Heart right ventricle (tissue), 16 donors: ENCODE results near the gene HORMAD1. TPM values are rescaled to one million over a fixed set of nuclear protein-coding genes. Genes with fewer than 3 reads are reported as not detected.
"Not testable (repeated sequence)": the region's sequence is repeated elsewhere in the genome, so short reads cannot be mapped to it uniquely, and the experiment has no call there.

ENCODE experiments used
- ATAC-seq, 8 donors: fragments of 200-7000 bp; cut with Tn5 transposase; one replicate each; pipeline ENCODE4 v1.9.1; 2020; ENCODE audit warnings: mild to moderate bottlenecking in 8 of 8, moderate library complexity in 8 of 8, moderate number of reproducible peaks in 1 of 8
- DNase-seq, 2 donors: peaks; one replicate each; pipeline ENCODE4 v3.0.0-alpha.2; 2020
- H3K27ac ChIP-seq, 10 donors: fragments of 200-600 bp; sonication (generic) in 2 of 10; one replicate each; pipeline versions ENCODE4 v1.5.0 to v1.8.0; 2020 to 2022; ENCODE audit warnings: mild to moderate bottlenecking in 3 of 10
- H3K27me3 ChIP-seq, 7 donors: fragments of 200-600 bp; one replicate each; pipeline ENCODE4 v1.8.0; 2021 to 2022; ENCODE audit warnings: mild to moderate bottlenecking in 2 of 7
- H3K36me3 ChIP-seq, 9 donors: fragments of 200-600 bp; sonication (generic) in 1 of 9; one replicate each; pipeline versions ENCODE4 v1.5.0 to v1.8.0; 2020 to 2022; ENCODE audit warnings: mild to moderate bottlenecking in 2 of 9
- H3K4me1 ChIP-seq, 9 donors: fragments of 200-600 bp; sonication (generic) in 1 of 9; one replicate each; pipeline versions ENCODE4 v1.5.0 to v1.8.0; 2020 to 2022; ENCODE audit warnings: mild to moderate bottlenecking in 4 of 9
- H3K4me3 ChIP-seq, 10 donors: fragments of 200-600 bp; sonication (generic) in 2 of 10; one replicate each; pipeline versions ENCODE4 v1.5.0 to v1.8.0; 2020 to 2022; ENCODE audit warnings: mild to moderate bottlenecking in 7 of 10, moderate library complexity in 2 of 10
- H3K9me3 ChIP-seq, 11 donors: fragments of 200-600 bp in 10 of 11; sonication (generic) in 2 of 11; one replicate each; pipeline versions ENCODE4 v1.5.0 to v1.8.0; 2013 to 2022; ENCODE audit warnings: mild to moderate bottlenecking in 2 of 11, control low read depth in 1 of 11, moderate library complexity in 1 of 11
- WGBS, 2 donors: extraction: QIAGEN DNeasy Blood & Tissue Kit; methylation state at CpG; one replicate each; pipeline ENCODE4 v1.1.7; 2013; ENCODE audit warnings: inconsistent platforms in 1 of 2; 5-methylcytosine and 5-hydroxymethylcytosine counted together
- intact Hi-C, 10 donors: fragments of 100-400 bp; cut with DNase I; formaldehyde crosslinking; loops; one replicate each; pipeline versions ENCODE4 v1.11.1 to v1.14.2; 2022
- long read RNA-seq, 3 donors: library from polyadenylated mRNA; unstranded; transcript quantifications; one replicate each; pipeline ENCODE4 v2.0.0, GENCODE V29; 2020 to 2021
- polyA plus RNA-seq, 2 donors: library from polyadenylated mRNA; stranded (reverse); fragments of 200-250 nt; gene quantifications; one replicate each; pipeline ENCODE4 v1.2.3, GENCODE V29; 2013
- total RNA-seq, 10 donors: library from RNA; stranded (reverse); fragmentation: NEBNext Ultra II Directional in 3 of 10; extraction: Animal tissue kit (Norgen Biotek cat#: 25700) in 3 of 10; gene quantifications; one replicate each; pipeline versions ENCODE4 v1.2.1 to v1.2.4, GENCODE V29; 2021 to 2023
- TF ChIP-seq, protein P1 (sequence below), 9 donors: fragments of 200-600 bp; sonication (generic) in 2 of 9; IDR thresholded peaks; one replicate each; pipeline versions ENCODE4 v1.5.0 to v1.8.0; 2021 to 2022; ENCODE audit warnings: antibody characterized with exemption in 9 of 9, mild to moderate bottlenecking in 5 of 9, moderate library complexity in 1 of 9
- donor health status: Arrhythmogenic right ventricular cardiomyopathy.
- donor health status: ischemic (EF 13 %, LVEDD 7.1; RV severe dilation, severe dysfunction).
- donor health status: healthy with polysubstance abuse.
- donor health status: DM: no; HTN: yes; CAD: no.
- donor health status: DM: no; HTN: no; CAD: no.
- donor health status: ischemic (EF 25% LVEDD 6.9; RV normal size, moderate dysfunction).
- donor health status: ischemic (EF 25% LVEDD 5.7; RV mildly dilated, moderate dysfunction).
- donor health status: healthy.
- donor health status: DM: yes; HTN: yes; CAD: no.
- donor health status: Ischemic cardiomyopathy.
- donor health status: ischemic (EF 35%, LVEDD 5.7; RV mildly dilated, moderate dysfunction).
- donor health status: nonischemic (EF 11% LVEDD 7.7; RV severe dilation, severe dysfunction).
- donor health status: DM: yes; HTN: yes; CAD: no.
- donor health status: PGD.
- donor health status: ischemic (EF 29% LVEDD 5.4; RV normal size, mild dysfunction).
- donor health status: nonischemic (EF 23%, LVEDD 6.1; RV moderate dilation, normal function).

The HORMAD1 gene, protein sequence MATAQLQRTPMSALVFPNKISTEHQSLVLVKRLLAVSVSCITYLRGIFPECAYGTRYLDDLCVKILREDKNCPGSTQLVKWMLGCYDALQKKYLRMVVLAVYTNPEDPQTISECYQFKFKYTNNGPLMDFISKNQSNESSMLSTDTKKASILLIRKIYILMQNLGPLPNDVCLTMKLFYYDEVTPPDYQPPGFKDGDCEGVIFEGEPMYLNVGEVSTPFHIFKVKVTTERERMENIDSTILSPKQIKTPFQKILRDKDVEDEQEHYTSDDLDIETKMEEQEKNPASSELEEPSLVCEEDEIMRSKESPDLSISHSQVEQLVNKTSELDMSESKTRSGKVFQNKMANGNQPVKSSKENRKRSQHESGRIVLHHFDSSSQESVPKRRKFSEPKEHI
- total RNA-seq, result under 1 TPM in 2 of 10 donors, not detected in 8; 0.23 to 0.33 TPM
- polyA plus RNA-seq, result not detected
- long read RNA-seq, donor 1, partial matches to known transcripts, result 1 of 1 reads
- long read RNA-seq, donor 1, other reads (novel, unspliced or antisense), result 0 of 1 reads
- long read RNA-seq, donor 2, result 0 reads
- long read RNA-seq, donor 3, result 0 reads

DNA sequence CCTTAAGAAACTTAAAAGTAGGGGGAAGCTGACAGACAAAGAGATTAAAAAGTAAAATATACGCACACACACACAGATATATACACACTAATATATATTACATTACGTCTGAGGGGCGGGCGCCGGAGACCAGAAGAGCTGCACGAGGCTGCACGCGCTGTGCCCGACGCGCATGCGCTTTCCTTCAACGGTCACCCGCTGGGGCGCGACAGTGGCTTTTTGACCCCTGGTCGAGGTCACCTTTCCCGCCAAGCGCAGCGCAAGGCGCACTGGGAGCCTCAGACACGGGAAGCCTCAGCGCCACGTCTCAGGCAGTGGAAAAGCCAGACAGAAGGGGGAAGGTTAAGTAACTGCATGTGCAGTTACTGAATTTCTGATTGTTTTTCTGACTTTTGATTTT is at the start of gene HORMAD1:
Gene HORMAD1, minus strand, starts transcription at position 193 of the 400 bp plus-strand sequence. CDS start 1,390 bp downstream, outside the sequence.
- ATAC-seq, result no peak

DNA sequence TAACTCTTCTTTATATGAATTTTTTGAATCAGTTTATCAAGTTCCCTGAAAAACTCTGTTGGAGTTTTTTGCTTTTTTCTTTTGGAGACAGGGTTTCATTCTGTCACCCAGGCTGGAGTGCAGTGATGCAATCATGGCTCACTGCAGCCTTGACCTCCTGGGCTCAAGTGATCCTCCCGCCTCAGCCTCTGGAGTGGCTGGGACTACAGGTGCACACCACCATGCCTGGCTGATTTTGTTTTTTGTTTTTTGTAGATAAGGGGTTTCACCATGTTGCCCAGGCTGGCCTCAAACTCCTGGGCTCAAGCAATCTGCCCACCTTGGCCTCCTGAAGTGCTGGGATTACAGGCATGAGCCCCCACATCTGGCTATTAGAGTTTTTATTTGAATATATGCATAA is 47.0 kb upstream of the HORMAD1 start:
- not testable (repeated sequence) for DNase-seq

More for the DNA sequence above, at the start of gene HORMAD1:
- 96 to 98% methylated on average over 24 of the region's 24 CpGs for WGBS, 2 donors
- Histone ChIP-seq H3K4me3 (no peak within 1 kb of the TSS), H3K27ac (no peak within 1 kb of the TSS), H3K27me3 (no peaks in the 10 kb centered on the region), H3K4me1 (no peaks in the 10 kb centered on the region), H3K9me3 (peaks cover 0 to 10% (median 0%) of the 10 kb centered on the region in 11 donors), H3K36me3 (no peaks in the 10 kb centered on the region)
- TF ChIP-seq, protein P1, sequence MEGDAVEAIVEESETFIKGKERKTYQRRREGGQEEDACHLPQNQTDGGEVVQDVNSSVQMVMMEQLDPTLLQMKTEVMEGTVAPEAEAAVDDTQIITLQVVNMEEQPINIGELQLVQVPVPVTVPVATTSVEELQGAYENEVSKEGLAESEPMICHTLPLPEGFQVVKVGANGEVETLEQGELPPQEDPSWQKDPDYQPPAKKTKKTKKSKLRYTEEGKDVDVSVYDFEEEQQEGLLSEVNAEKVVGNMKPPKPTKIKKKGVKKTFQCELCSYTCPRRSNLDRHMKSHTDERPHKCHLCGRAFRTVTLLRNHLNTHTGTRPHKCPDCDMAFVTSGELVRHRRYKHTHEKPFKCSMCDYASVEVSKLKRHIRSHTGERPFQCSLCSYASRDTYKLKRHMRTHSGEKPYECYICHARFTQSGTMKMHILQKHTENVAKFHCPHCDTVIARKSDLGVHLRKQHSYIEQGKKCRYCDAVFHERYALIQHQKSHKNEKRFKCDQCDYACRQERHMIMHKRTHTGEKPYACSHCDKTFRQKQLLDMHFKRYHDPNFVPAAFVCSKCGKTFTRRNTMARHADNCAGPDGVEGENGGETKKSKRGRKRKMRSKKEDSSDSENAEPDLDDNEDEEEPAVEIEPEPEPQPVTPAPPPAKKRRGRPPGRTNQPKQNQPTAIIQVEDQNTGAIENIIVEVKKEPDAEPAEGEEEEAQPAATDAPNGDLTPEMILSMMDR (IDR thresholded peaks at IDR 0.05), result no peak
- intact Hi-C loops, result no loop called here
- no peak for DNase-seq

DNA sequence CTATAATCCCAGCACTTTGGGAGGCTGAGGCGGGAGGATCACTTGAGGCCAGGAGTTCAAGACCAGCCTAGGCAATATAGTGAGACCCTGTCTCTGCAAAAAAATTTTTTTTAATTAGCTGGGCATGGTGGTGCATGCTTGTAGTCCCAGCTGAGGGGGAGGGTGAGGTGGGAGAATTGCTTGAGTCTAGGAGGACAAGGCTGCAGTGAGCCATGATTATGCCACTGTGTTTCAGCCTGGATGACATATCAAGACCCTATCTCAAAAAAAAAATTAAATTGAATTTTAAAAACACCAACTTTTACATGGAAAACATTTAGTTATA is 45.2 kb upstream of the HORMAD1 start:
- peak overlapping the region in 8 of 10 donors; percentile 30 to 59 (median 46) for H3K4me3 ChIP-seq
- intact Hi-C loops, result not testable (repeated sequence)

More for the DNA sequence above, 47.0 kb upstream of the HORMAD1 start:
- intact Hi-C loops, H3K9me3 ChIP-seq, H3K27me3 ChIP-seq, H3K27ac ChIP-seq, H3K4me3 ChIP-seq, ATAC-seq, H3K36me3 ChIP-seq: not testable (repeated sequence)
- 95 to 100% methylated on average over 1 of the region's 1 CpG for WGBS, 2 donors
- peaks cover 0 to 41% (median 0%) of the 10 kb centered on the region in 9 donors for H3K4me1 ChIP-seq

DNA sequence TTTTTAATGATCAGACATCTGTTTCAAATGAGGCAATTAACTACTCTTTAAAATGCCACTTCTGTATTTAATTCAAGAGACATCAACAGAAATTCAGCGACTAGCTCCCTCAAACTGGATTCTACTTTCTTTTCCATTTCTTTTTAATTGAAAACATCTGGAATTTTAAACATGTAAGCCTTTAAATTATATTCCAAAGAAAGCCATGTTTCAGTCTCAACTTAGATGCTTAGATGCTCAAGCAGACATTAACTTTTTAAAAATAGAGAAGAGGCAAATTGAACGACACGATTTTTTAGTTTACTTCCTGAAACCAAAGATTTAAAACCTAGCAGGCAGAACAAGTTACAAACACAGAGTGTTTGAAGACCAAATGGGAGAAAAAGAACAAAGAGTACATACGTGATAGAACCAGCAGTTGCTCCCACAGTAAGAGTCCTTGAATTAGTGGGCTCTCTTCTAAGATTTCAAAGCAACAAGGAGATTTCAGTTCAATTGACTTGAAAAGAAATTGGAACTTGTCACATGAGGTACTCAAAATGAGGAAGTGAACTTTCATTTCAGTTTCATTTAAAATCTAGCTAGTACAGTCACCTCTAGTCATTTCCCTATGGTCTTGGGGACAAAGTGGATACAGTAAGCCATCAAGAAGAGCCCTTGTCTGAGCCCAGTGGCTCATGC is 44.7 kb upstream of the HORMAD1 start, which contains the start of gene CTSS:
Gene CTSS, minus strand, starts transcription at position 483 of the 681 bp plus-strand sequence. CDS start 1,015 bp downstream, outside the sequence.
- no peaks in the 10 kb centered on the region for H3K27me3 ChIP-seq
- peak in 6 of 8 donors; percentile 53 to 68 (median 56) for ATAC-seq
- no peak for DNase-seq
- H3K4me3 ChIP-seq, result peak within 1 kb of the TSS in 9 of 10 donors; percentile 1 to 59 (median 43)
- intact Hi-C loops, result no loop called here
- TF ChIP-seq, protein P1 (IDR thresholded peaks at IDR 0.05), result no peak
- peak within 1 kb of the TSS in 8 of 10 donors; percentile 34 to 93 (median 57) for H3K27ac ChIP-seq
- WGBS, 2 donors, result 31 to 54% methylated on average over 4 of the region's 4 CpGs
- peaks cover 0 to 5% (median 0%) of the 10 kb centered on the region in 11 donors for H3K9me3 ChIP-seq
- H3K4me1 ChIP-seq, result peaks cover 0 to 49% (median 0%) of the 10 kb centered on the region in 9 donors
- peaks cover 0 to 16% (median 0%) of the 10 kb centered on the region in 9 donors for H3K36me3 ChIP-seq

More for the DNA sequence above, 45.2 kb upstream of the HORMAD1 start:
- peaks cover 0 to 51% (median 0%) of the 10 kb centered on the region in 9 donors for H3K4me1 ChIP-seq
- 91 to 97% methylated on average over 1 of the region's 1 CpG for WGBS, 2 donors
- H3K27me3 ChIP-seq, H3K9me3 ChIP-seq, ATAC-seq, DNase-seq: not testable (repeated sequence)
- H3K36me3 ChIP-seq, result peaks cover 0 to 14% (median 0%) of the 10 kb centered on the region in 9 donors
- H3K27ac ChIP-seq, result peak overlapping the region in 7 of 10 donors; percentile 34 to 93 (median 58)

DNA sequence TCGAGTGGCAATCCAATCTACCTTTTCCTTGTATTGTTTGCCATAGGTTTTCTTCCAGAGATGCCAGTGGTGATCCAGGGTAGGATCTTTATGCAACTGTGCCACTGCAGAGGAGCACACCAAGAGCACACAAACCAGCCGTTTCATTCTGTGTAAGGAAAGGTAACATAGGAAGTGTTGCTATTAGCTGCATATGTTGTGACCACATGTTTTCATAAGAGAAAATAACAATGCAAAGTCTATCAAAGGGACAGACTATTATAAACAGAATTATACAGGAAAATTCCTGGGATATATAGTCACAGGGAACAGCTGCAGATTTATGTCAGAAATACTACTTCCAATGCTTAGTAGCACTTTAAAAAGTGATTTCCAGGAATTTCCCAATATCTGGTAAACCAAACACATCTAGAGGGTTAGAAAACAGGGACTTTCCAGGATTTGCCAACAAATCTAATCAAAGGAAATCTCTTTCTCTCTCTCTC is 44.0 kb upstream of the HORMAD1 start:
- Histone ChIP-seq H3K27ac (peak overlapping the region in 7 of 10 donors; percentile 34 to 93 (median 58)), H3K27me3 (no peaks in the 10 kb centered on the region), H3K9me3 (peaks cover 0 to 5% (median 0%) of the 10 kb centered on the region in 11 donors), H3K4me1 (peaks cover 0 to 55% (median 0%) of the 10 kb centered on the region in 9 donors), H3K36me3 (peaks cover 0 to 23% (median 0%) of the 10 kb centered on the region in 9 donors), H3K4me3 (peak overlapping the region in 8 of 10 donors; percentile 30 to 59 (median 46))
- TF ChIP-seq, protein P1 (IDR thresholded peaks at IDR 0.05), result no peak
- 51 to 66% methylated on average over 2 of the region's 2 CpGs for WGBS, 2 donors
- intact Hi-C loops, result no loop called here
- ATAC-seq (peak in 2 of 8 donors; percentile 24 to 37), DNase-seq (no peak)
